Right lobe of liver (tissue), 6 donors: ENCODE data around the gene SERPINA4. TPM values are rescaled to one million over a fixed set of nuclear protein-coding genes. Genes with fewer than 3 reads are reported as not detected.

Experiments
- ATAC-seq, 4 donors: fragments of 200-7000 bp; cut with Tn5 transposase; one replicate each; pipeline ENCODE4 v1.9.1; 2020; ENCODE audit warnings: mild to moderate bottlenecking in 4 of 4, moderate library complexity in 4 of 4
- DNase-seq, 3 donors: peaks; one replicate each; pipeline ENCODE4 v3.0.0-alpha.2; 2020
- H3K27ac ChIP-seq, 3 donors: fragments of 200-600 bp; one replicate each; pipeline ENCODE4 v1.8.0; 2022
- H3K27me3 ChIP-seq, 2 donors: fragments of 200-600 bp; one replicate each; pipeline ENCODE4 v1.8.0; 2022
- H3K36me3 ChIP-seq, 4 donors: fragments of 200-600 bp; sonication (generic) in 1 of 4; one replicate each; pipeline versions ENCODE4 v1.5.1 to v1.8.0; 2017 to 2022; ENCODE audit warnings: control low read depth in 1 of 4
- H3K4me1 ChIP-seq, 4 donors: fragments of 200-600 bp; sonication (generic) in 1 of 4; one replicate each; pipeline versions ENCODE4 v1.5.1 to v1.8.0; 2017 to 2022; ENCODE audit warnings: control low read depth in 1 of 4
- H3K4me3 ChIP-seq, 3 donors: fragments of 200-600 bp; one replicate each; pipeline ENCODE4 v1.8.0; 2022
- H3K9me3 ChIP-seq, 4 donors: fragments of 200-600 bp; sonication (generic) in 1 of 4; one replicate each; pipeline versions ENCODE4 v1.5.1 to v1.8.0; 2017 to 2022; ENCODE audit warnings: control low read depth in 1 of 4
- CTCF ChIP-seq, 4 donors: fragments of 200-600 bp in 3 of 4; fragments of 450-650 bp in 1 of 4; IDR thresholded peaks; one replicate each; pipeline versions ENCODE4 v1.5.1 to v1.8.0; 2016 to 2022; ENCODE audit warnings: antibody characterized with exemption in 4 of 4, mild to moderate bottlenecking in 2 of 4
- POLR2A ChIP-seq: fragments of 450-650 bp; IDR thresholded peaks from one replicate; pipeline ENCODE4 v1.6.1; 2017; ENCODE audit warnings: antibody characterized with exemption, mild to moderate bottlenecking
- WGBS: methylation state at CpG from one replicate; pipeline ENCODE4 v1.1.6; 2018; ENCODE audit warnings: low coverage, low lambda C conversion rate; ENCODE audit not compliant: insufficient coverage; ENCODE audit errors: missing lambda C conversion rate; 5-methylcytosine and 5-hydroxymethylcytosine counted together
- intact Hi-C, 2 donors: fragments of 100-400 bp; cut with DNase I; formaldehyde crosslinking; loops; one replicate each; pipeline versions ENCODE4 v1.11.2 to v1.14.1; 2022
- total RNA-seq, 6 experiments: library from RNA; depleted of rRNA in 2 of 6; stranded (reverse); fragments of >200 nt in 2 of 6; fragmentation: NEBNext Ultra II Directional in 3 of 6; extraction: Animal tissue kit (Norgen Biotek cat#: 25700) in 3 of 6; gene quantifications; one replicate each; pipeline versions ENCODE4 v1.1.0 to v1.2.4, GENCODE V29; 2016 to 2023
- donor health status: DM: no; HTN: yes; CAD: no.
- donor health status: DM: no; HTN: no; CAD: no.
- donor health status: DM: no; HTN: no; CAD: no.
- donor health status: DM: no; HTN: yes; CAD: no.
- donor health status: DM: no; HTN: yes; CAD: no.

The SERPINA4 gene
- total RNA-seq, 6 experiments from 2014 or later, result 41.2 to 204 (median 145) TPM

GRCh38 chr14:94557327-94557726 is 3.9 kb upstream of the SERPINA4 start:
- Histone ChIP-seq H3K27ac (no peak overlapping the region), H3K4me1 (peaks cover 0 to 29% (median 11%) of the 10 kb centered on the region in 4 donors), H3K4me3 (no peak overlapping the region), H3K36me3 (peaks cover 0 to 3% (median 0%) of the 10 kb centered on the region in 4 donors), H3K9me3 (peaks cover 0 to 9% (median 1%) of the 10 kb centered on the region in 4 donors), H3K27me3 (no peaks in the 10 kb centered on the region)
- ATAC-seq (no peak), DNase-seq (no peak)
- no CpG with 5 or more reads among the region's 1 CpG for WGBS
- intact Hi-C loops, result no loop called here
- no peak for TF ChIP-seq POLR2A
- TF ChIP-seq CTCF (IDR thresholded peaks at IDR 0.05), result no peak

DNA sequence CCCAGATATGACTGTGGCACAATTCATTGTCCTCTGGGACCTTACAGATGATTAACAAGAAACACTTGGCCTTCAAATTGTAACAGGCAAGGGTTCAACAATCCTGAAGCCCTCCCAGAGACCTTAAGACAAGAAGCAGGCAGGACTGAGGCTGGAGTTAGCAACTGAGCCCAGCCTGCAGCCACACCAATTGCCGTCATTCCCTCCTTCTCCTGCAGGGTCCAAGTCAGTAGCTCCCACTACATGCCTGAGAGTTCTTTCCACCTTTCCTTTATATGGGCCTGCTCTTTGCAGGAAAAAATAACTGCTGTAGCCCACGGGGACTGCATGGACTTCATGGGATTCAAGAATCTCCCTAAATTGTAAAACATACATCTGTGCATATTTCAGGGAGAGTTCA is 2.4 kb upstream of the SERPINA4 start:
- WGBS, result 86% methylated on average over 1 of the region's 2 CpGs
- intact Hi-C loops, result no loop called here
- ATAC-seq, result no peak
- Histone ChIP-seq H3K36me3 (peaks cover 0 to 3% (median 0%) of the 10 kb centered on the region in 4 donors), H3K4me3 (no peak overlapping the region), H3K9me3 (peaks cover 0 to 6% (median 0%) of the 10 kb centered on the region in 4 donors), H3K27me3 (no peaks in the 10 kb centered on the region), H3K27ac (peak overlapping the region in 2 of 3 donors; percentile 58 to 74), H3K4me1 (peaks cover 0 to 41% (median 16%) of the 10 kb centered on the region in 4 donors)
- no peak for TF ChIP-seq CTCF (IDR thresholded peaks at IDR 0.05)
- no peak for TF ChIP-seq POLR2A
- DNase-seq, result peak in 1 of 3 donors; percentile 19

- no peak for TF ChIP-seq CTCF (IDR thresholded peaks at IDR 0.05)
- no peak for TF ChIP-seq POLR2A
- H3K27me3 ChIP-seq, result no peaks in the 10 kb centered on the region
- peak; percentile 84 to 96 (median 94) for DNase-seq
- H3K9me3 ChIP-seq, result peaks cover 0 to 2% (median 0%) of the 10 kb centered on the region in 4 donors
- WGBS, result 45% methylated on average over 7 of the region's 9 CpGs
- H3K27ac ChIP-seq, result peak overlapping the region; percentile 33 to 81 (median 74)
- intact Hi-C loops, result no loop called here
- peaks cover 0 to 51% (median 16%) of the 10 kb centered on the region in 4 donors for H3K4me1 ChIP-seq
- peak overlapping the region in 1 of 3 donors; percentile 4 for H3K4me3 ChIP-seq
- peaks cover 0 to 3% (median 0%) of the 10 kb centered on the region in 4 donors for H3K36me3 ChIP-seq
- peak; percentile 82 to 89 (median 86) for ATAC-seq
These were observed 1.5 kb upstream of the SERPINA4 start for GRCh38 chr14:94559638-94560290.

- no peaks in the 10 kb centered on the region for H3K27me3 ChIP-seq
- TF ChIP-seq CTCF (IDR thresholded peaks at IDR 0.05), result no peak
- DNase-seq (peak in 1 of 3 donors; percentile 77), ATAC-seq (peak in 3 of 4 donors; percentile 42 to 59 (median 58))
- intact Hi-C loops, result no loop called here
- peaks cover 0 to 56% (median 16%) of the 10 kb centered on the region in 4 donors for H3K4me1 ChIP-seq
- H3K9me3 ChIP-seq, result no peaks in the 10 kb centered on the region
- WGBS, result 22% methylated on average over 3 of the region's 3 CpGs
- H3K27ac ChIP-seq, result peak overlapping the region; percentile 33 to 81 (median 74)
- peak overlapping the region in 2 of 3 donors; percentile 58 to 62 for H3K4me3 ChIP-seq
- peaks cover 0 to 3% (median 0%) of the 10 kb centered on the region in 4 donors for H3K36me3 ChIP-seq
These were observed 964 bp upstream of the SERPINA4 start for GRCh38 chr14:94560291-94560665.
